GM12875 (cell line): ENCODE data around the gene ANKS1B.

ENCODE experiments used
- H3K4me3 ChIP-seq: one replicate; pipeline ENCODE4 v1.5.1; 2011; ENCODE audit warnings: low read depth, low read length, control low read depth
- TF ChIP-seq, protein P1 (sequence below): IDR thresholded peaks from 2 replicates; pipeline ENCODE4 v1.5.1; 2011; ENCODE audit warnings: low read depth, mild to moderate bottlenecking, control low read depth, inconsistent platforms, low read length, moderate library complexity, borderline replicate concordance; ENCODE audit not compliant: insufficient read depth

The ANKS1B gene

DNA sequence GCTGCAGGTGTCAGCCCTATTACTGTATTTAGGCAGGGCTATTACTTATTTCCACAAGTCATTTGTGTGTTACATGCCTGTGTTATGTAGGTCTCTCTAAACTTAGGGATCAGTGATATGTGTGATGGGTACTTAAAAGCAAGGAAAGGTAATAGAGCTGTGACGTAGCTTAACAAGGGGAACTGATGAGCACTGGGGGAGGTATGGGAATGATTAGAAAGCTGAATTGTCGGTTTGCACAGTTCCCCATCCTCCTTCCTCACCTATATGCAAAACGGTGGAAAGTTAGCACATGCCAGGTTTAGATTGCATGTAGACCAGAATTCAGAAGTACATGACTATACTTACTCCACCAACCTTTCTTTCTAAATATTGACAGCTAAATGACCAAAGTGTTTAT is 831.4 kb downstream of the ANKS1B start:
- TF ChIP-seq, protein P1, sequence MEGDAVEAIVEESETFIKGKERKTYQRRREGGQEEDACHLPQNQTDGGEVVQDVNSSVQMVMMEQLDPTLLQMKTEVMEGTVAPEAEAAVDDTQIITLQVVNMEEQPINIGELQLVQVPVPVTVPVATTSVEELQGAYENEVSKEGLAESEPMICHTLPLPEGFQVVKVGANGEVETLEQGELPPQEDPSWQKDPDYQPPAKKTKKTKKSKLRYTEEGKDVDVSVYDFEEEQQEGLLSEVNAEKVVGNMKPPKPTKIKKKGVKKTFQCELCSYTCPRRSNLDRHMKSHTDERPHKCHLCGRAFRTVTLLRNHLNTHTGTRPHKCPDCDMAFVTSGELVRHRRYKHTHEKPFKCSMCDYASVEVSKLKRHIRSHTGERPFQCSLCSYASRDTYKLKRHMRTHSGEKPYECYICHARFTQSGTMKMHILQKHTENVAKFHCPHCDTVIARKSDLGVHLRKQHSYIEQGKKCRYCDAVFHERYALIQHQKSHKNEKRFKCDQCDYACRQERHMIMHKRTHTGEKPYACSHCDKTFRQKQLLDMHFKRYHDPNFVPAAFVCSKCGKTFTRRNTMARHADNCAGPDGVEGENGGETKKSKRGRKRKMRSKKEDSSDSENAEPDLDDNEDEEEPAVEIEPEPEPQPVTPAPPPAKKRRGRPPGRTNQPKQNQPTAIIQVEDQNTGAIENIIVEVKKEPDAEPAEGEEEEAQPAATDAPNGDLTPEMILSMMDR = no peak
- no peak overlapping the region for H3K4me3 ChIP-seq

DNA sequence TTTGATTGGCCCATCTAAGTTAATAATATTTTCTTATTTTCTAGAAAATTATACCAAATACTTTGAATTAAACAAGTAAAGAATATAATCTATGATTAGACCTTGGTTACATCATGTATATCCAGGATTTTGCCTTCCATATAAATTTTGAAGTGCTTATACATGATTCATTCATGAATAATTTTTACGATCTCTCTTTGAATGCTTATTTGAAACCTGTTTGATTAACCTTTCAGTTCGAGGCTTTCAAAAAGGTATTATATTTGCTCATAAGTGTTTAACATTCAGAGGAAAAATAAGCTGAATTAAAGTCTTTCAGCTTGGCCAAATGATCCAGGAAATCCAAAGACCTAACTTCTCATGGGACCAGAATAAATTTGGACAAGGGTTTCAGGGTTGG is 832.4 kb downstream of the ANKS1B start:
- TF ChIP-seq, protein P1 = no peak
- H3K4me3 ChIP-seq = no peak overlapping the region

DNA sequence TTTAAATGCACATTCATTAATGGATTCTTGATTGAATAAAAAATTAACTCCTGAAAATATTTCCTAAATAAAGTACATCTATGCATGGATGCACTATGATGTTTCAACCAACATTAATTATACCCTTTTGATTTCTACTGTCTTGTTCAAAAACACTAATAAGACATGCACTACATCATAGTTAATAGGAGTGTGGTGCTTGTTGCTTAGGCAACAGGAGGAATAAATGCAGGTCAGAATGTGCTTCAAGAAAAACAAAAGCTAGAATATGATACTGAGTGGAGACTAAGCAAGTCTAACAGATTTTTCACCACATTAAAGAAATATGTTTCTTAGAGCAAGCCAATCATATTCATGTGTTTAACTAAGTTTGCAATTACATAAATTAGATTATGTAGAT is 833.0 kb downstream of the ANKS1B start:
- H3K4me3 ChIP-seq = no peak overlapping the region
- TF ChIP-seq, protein P1 = no peak

DNA sequence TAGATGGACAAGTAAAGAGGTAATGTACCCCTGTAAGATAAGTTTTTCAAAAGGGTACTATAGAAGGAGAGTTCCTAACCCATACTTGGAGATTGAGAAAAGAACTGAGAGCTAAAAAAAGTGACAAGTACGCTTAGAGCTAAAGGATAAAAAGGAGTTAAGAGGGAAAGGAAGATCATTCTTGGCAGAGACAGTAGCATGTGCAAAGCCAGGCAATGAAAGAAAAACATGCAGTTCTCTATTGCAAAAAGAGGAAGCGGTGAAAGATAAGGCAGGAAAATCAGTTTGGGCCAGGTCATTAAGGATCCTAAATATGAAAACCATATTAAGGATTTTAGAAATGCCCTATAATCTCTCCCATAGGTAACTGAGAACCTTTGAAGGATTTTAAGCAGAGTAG is 837.6 kb downstream of the ANKS1B start:
- H3K4me3 ChIP-seq = no peak overlapping the region
- TF ChIP-seq, protein P1 = no peak

DNA sequence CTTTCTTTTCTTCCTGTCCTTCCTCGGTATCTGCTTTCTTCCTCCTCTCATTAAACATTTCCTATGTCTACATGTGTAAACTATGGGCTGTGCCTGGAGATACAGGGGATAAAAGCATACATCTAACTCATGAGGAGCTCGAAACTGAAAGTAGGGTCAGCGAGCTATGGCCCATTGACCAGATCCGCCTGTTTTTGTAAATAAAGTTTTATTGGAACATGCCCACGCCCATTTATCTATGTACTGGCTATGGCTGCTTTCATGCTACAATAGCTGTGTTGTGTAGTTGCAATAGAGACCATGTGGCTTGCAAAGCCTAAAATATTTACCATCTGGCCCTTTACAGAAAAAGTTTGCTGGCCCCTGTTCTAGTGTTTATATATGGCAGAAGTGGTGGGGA is 838.0 kb downstream of the ANKS1B start:
- TF ChIP-seq, protein P1 = no peak
- H3K4me3 ChIP-seq = no peak overlapping the region

DNA sequence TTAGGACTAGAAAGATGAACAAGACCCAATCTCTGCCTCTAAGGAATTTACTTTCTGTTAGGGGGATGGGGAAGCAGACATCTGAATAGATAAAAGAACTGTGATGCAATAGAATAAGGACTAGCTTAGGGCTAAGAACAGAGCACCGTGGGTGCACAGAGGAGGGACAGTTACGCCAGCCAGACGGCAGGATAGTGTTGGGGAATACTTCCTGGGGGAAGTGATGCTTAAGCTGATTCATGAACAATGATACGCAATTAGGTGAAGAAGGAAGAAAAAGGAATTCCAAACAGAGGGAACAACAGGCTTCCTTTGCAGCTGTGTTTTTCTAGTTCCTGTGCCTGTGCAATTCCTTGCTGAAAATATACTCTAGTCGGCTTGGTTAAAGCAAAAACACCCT is 838.6 kb downstream of the ANKS1B start:
- TF ChIP-seq, protein P1 = no peak
- no peak overlapping the region for H3K4me3 ChIP-seq

DNA sequence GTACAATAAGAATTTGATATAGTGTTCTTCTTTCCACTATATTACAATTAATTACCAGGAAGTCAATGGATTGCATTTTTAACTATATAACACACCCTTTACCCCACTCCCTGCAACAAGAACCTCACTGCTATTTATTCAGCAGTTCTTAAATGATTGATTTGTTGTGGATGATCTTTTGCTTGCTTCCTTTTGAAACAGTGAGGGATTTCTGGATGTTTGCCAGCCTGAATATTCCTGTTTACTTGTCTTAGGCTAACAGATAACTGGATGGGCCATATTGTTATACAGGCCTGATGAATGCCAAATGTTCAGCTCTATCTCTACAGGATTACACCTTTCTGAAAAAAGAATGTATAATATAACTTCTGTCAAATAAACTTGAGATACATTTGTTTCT is 842.1 kb downstream of the ANKS1B start:
- no peak overlapping the region for H3K4me3 ChIP-seq
- TF ChIP-seq, protein P1 = no peak
